SK-N-SH treated with all-trans-retinoic acid at 6 μM for 48 hours (cell line): ENCODE data around the gene WDR37.

Experiments used
- ATAC-seq: fragments of 200-7000 bp; cut with Tn5 transposase; 3 replicates; pipeline ENCODE4 v1.9.1; 2020; ENCODE audit warnings: mild to moderate bottlenecking, moderate library complexity
- ARNTL ChIP-seq: fragments of 450-650 bp; formaldehyde crosslinking; IDR thresholded peaks from 2 replicates; pipeline ENCODE4 v1.5.0; 2020; ENCODE audit warnings: low read depth, mild to moderate bottlenecking, moderate library complexity, borderline replicate concordance
- BACH2 ChIP-seq: fragments of 250-450 bp; sonication (Bioruptor Pico); IDR thresholded peaks from 2 replicates; pipeline ENCODE4 v1.9.0; 2021; ENCODE audit warnings: mild to moderate bottlenecking, borderline replicate concordance
- CSDC2 ChIP-seq: fragments of 250-450 bp; sonication (Bioruptor Pico); IDR thresholded peaks from 2 replicates; pipeline ENCODE4 v1.5.0; 2020; ENCODE audit warnings: mild to moderate bottlenecking, moderate library complexity
- PPARA ChIP-seq: fragments of 250-450 bp; sonication (Bioruptor Pico); IDR thresholded peaks from 2 replicates; pipeline ENCODE4 v1.5.0; 2020; ENCODE audit warnings: mild to moderate bottlenecking, borderline replicate concordance
- RARB ChIP-seq: fragments of 250-450 bp; sonication (Bioruptor Pico); IDR thresholded peaks from 2 replicates; pipeline ENCODE4 v1.8.0; 2021; ENCODE audit warnings: mild to moderate bottlenecking, moderate library complexity
- SNAI2 ChIP-seq: fragments of 250-450 bp; sonication (Bioruptor Pico); IDR thresholded peaks from 2 replicates; pipeline ENCODE4 v1.5.0; 2020; ENCODE audit warnings: mild to moderate bottlenecking, moderate library complexity
- TCF4 ChIP-seq: fragments of 250-450 bp; sonication (Bioruptor Pico); IDR thresholded peaks from 2 replicates; pipeline ENCODE4 v1.8.0; 2021; ENCODE audit warnings: mild to moderate bottlenecking, moderate library complexity, borderline replicate concordance
- ZC3H10 ChIP-seq: fragments of 250-450 bp; sonication (Bioruptor Pico); IDR thresholded peaks from 2 replicates; pipeline ENCODE4 v1.5.1; 2021; ENCODE audit warnings: mild to moderate bottlenecking, moderate library complexity
- ZFP3 ChIP-seq: fragments of 250-450 bp; sonication (Bioruptor Pico); IDR thresholded peaks from 2 replicates; pipeline ENCODE4 v1.5.0; 2020; ENCODE audit warnings: mild to moderate bottlenecking, moderate library complexity
- ZFP30 ChIP-seq: fragments of 450-650 bp; formaldehyde crosslinking; IDR thresholded peaks from 2 replicates; pipeline ENCODE4 v1.5.0; 2022; ENCODE audit warnings: mild to moderate bottlenecking, moderate library complexity
- ZNF565 ChIP-seq: fragments of 450-650 bp; formaldehyde crosslinking; conservative IDR thresholded peaks from 2 replicates; pipeline ENCODE4 v1.5.0; 2020; ENCODE audit warnings: low read depth, mild to moderate bottlenecking, moderate library complexity
- ZNF70 ChIP-seq: fragments of 450-650 bp; formaldehyde crosslinking; IDR thresholded peaks from 2 replicates; pipeline ENCODE4 v1.5.0; 2020; ENCODE audit warnings: mild to moderate bottlenecking, moderate library complexity
- ZNF8 ChIP-seq: fragments of 450-650 bp; formaldehyde crosslinking; IDR thresholded peaks from 2 replicates; pipeline ENCODE4 v1.5.0; 2020; ENCODE audit warnings: mild to moderate bottlenecking, moderate library complexity
- TF ChIP-seq, protein P1 (sequence below): fragments of 250-450 bp; sonication (Bioruptor Pico); IDR thresholded peaks from 2 replicates; pipeline ENCODE4 v1.5.1; 2021; ENCODE audit warnings: mild to moderate bottlenecking, moderate library complexity
- TF ChIP-seq, protein P2 (sequence below): fragments of 250-450 bp; sonication (Bioruptor Pico); IDR thresholded peaks from 2 replicates; pipeline ENCODE4 v1.8.0; 2021; ENCODE audit warnings: low read depth, mild to moderate bottlenecking, moderate library complexity, borderline replicate concordance
- TF ChIP-seq, protein P3 (sequence below): fragments of 250-450 bp; sonication (Bioruptor Pico); IDR thresholded peaks from 2 replicates; pipeline ENCODE4 v1.5.0; 2020; ENCODE audit warnings: mild to moderate bottlenecking, moderate library complexity
- TF ChIP-seq, protein P4 (sequence below): fragments of 250-450 bp; sonication (Bioruptor Pico); IDR thresholded peaks from 2 replicates; pipeline ENCODE4 v1.8.0; 2020; ENCODE audit warnings: mild to moderate bottlenecking, moderate library complexity, borderline replicate concordance
- TF ChIP-seq, protein P5 (sequence below): fragments of 250-450 bp; sonication (Bioruptor Pico); IDR thresholded peaks from 2 replicates; pipeline ENCODE4 v1.5.1; 2020; ENCODE audit warnings: low read depth, mild to moderate bottlenecking, moderate library complexity

WDR37 gene, protein sequence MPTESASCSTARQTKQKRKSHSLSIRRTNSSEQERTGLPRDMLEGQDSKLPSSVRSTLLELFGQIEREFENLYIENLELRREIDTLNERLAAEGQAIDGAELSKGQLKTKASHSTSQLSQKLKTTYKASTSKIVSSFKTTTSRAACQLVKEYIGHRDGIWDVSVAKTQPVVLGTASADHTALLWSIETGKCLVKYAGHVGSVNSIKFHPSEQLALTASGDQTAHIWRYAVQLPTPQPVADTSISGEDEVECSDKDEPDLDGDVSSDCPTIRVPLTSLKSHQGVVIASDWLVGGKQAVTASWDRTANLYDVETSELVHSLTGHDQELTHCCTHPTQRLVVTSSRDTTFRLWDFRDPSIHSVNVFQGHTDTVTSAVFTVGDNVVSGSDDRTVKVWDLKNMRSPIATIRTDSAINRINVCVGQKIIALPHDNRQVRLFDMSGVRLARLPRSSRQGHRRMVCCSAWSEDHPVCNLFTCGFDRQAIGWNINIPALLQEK

GRCh38 chr10:1056326-1057105 lies at the start of gene WDR37:
TSS of gene WDR37 (plus strand) at chr10:1056385. CDS start at chr10:1072156, 15,771 bp downstream.
- ATAC-seq, result peak; percentile 96

DNA sequence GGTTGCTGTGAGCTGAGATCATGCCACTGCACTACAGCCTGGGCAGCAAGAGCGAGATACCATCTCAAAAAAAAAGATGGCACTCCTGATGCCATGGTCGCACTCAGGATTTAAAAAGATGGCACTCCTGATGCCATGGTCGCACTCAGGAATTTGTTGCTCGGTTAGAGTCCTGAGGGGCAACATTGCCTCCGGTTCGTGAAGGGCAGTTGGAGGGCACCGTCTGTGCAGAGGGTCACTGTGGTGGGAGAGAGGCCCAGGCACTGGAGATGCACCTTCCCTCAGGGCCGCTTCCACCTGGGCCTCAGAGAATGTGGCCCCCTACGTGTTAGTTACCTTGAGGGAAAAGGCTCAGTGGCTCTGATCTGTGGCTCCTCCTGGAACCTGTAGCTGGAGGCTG lies 49.6 kb upstream of the WDR37 start:
- no peak for ATAC-seq
- TF ChIP-seq ZFP3 (CRISPR knock-in tag) (no peak), RARB (CRISPR knock-in tag) (no peak), SNAI2 (CRISPR knock-in tag) (no peak), ZFP30 (CRISPR knock-in tag) (no peak), BACH2 (CRISPR knock-in tag) (no peak), ZNF70 (no peak), ARNTL (CRISPR knock-in tag) (no peak), ZNF565 (CRISPR knock-in tag) (no peak)
- TF ChIP-seq, protein P1, sequence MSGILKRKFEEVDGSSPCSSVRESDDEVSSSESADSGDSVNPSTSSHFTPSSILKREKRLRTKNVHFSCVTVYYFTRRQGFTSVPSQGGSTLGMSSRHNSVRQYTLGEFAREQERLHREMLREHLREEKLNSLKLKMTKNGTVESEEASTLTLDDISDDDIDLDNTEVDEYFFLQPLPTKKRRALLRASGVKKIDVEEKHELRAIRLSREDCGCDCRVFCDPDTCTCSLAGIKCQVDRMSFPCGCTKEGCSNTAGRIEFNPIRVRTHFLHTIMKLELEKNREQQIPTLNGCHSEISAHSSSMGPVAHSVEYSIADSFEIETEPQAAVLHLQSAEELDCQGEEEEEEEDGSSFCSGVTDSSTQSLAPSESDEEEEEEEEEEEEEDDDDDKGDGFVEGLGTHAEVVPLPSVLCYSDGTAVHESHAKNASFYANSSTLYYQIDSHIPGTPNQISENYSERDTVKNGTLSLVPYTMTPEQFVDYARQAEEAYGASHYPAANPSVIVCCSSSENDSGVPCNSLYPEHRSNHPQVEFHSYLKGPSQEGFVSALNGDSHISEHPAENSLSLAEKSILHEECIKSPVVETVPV (CRISPR knock-in tag), result no peak
- TF ChIP-seq, protein P2, sequence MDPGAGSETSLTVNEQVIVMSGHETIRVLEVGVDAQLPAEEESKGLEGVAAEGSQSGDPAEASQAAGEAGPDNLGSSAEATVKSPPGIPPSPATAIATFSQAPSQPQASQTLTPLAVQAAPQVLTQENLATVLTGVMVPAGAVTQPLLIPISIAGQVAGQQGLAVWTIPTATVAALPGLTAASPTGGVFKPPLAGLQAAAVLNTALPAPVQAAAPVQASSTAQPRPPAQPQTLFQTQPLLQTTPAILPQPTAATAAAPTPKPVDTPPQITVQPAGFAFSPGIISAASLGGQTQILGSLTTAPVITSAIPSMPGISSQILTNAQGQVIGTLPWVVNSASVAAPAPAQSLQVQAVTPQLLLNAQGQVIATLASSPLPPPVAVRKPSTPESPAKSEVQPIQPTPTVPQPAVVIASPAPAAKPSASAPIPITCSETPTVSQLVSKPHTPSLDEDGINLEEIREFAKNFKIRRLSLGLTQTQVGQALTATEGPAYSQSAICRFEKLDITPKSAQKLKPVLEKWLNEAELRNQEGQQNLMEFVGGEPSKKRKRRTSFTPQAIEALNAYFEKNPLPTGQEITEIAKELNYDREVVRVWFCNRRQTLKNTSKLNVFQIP (CRISPR knock-in tag), result no peak
- TF ChIP-seq, protein P3, sequence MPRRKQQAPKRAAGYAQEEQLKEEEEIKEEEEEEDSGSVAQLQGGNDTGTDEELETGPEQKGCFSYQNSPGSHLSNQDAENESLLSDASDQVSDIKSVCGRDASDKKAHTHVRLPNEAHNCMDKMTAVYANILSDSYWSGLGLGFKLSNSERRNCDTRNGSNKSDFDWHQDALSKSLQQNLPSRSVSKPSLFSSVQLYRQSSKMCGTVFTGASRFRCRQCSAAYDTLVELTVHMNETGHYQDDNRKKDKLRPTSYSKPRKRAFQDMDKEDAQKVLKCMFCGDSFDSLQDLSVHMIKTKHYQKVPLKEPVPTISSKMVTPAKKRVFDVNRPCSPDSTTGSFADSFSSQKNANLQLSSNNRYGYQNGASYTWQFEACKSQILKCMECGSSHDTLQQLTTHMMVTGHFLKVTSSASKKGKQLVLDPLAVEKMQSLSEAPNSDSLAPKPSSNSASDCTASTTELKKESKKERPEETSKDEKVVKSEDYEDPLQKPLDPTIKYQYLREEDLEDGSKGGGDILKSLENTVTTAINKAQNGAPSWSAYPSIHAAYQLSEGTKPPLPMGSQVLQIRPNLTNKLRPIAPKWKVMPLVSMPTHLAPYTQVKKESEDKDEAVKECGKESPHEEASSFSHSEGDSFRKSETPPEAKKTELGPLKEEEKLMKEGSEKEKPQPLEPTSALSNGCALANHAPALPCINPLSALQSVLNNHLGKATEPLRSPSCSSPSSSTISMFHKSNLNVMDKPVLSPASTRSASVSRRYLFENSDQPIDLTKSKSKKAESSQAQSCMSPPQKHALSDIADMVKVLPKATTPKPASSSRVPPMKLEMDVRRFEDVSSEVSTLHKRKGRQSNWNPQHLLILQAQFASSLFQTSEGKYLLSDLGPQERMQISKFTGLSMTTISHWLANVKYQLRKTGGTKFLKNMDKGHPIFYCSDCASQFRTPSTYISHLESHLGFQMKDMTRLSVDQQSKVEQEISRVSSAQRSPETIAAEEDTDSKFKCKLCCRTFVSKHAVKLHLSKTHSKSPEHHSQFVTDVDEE (CRISPR knock-in tag), result no peak
- TF ChIP-seq, protein P4, sequence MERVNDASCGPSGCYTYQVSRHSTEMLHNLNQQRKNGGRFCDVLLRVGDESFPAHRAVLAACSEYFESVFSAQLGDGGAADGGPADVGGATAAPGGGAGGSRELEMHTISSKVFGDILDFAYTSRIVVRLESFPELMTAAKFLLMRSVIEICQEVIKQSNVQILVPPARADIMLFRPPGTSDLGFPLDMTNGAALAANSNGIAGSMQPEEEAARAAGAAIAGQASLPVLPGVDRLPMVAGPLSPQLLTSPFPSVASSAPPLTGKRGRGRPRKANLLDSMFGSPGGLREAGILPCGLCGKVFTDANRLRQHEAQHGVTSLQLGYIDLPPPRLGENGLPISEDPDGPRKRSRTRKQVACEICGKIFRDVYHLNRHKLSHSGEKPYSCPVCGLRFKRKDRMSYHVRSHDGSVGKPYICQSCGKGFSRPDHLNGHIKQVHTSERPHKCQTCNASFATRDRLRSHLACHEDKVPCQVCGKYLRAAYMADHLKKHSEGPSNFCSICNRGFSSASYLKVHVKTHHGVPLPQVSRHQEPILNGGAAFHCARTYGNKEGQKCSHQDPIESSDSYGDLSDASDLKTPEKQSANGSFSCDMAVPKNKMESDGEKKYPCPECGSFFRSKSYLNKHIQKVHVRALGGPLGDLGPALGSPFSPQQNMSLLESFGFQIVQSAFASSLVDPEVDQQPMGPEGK (CRISPR knock-in tag), result no peak

More at GRCh38 chr10:1056326-1057105, at the start of gene WDR37:
- no peak for TF ChIP-seq ARNTL (CRISPR knock-in tag)
- TF ChIP-seq, protein P5, sequence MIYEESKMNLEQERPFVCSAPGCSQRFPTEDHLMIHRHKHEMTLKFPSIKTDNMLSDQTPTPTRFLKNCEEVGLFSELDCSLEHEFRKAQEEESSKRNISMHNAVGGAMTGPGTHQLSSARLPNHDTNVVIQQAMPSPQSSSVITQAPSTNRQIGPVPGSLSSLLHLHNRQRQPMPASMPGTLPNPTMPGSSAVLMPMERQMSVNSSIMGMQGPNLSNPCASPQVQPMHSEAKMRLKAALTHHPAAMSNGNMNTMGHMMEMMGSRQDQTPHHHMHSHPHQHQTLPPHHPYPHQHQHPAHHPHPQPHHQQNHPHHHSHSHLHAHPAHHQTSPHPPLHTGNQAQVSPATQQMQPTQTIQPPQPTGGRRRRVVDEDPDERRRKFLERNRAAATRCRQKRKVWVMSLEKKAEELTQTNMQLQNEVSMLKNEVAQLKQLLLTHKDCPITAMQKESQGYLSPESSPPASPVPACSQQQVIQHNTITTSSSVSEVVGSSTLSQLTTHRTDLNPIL, result no peak
- TF ChIP-seq ZC3H10 (CRISPR knock-in tag), result no peak
- TF ChIP-seq CSDC2 (CRISPR knock-in tag), result 0 out of 2 replicates have a peak, but pooled peaks have one; percentile 29
- TF ChIP-seq, protein P3 (CRISPR knock-in tag), result peak; percentile 33; the same call in 1 of the 2 replicates
- TF ChIP-seq PPARA (CRISPR knock-in tag), result no peak
- TF ChIP-seq ZNF70, result no peak
- TF ChIP-seq, protein P1 (CRISPR knock-in tag), result no peak
- TF ChIP-seq TCF4 (CRISPR knock-in tag), result no peak
- no peak for TF ChIP-seq ZNF8 (CRISPR knock-in tag)
